Limb (tissue), 2 donors: ENCODE measurements around the gene C12orf56.
"Not testable (repeated sequence)": the region's sequence is repeated elsewhere in the genome, so short reads cannot be mapped to it uniquely, and the experiment has no call there.

Source experiments
- DNase-seq, 2 donors: peaks; one replicate each; pipeline ENCODE4 v3.0.0-alpha.2; 2016; ENCODE audit errors: extremely low spot score in 2 of 2

The C12orf56 gene

DNA sequence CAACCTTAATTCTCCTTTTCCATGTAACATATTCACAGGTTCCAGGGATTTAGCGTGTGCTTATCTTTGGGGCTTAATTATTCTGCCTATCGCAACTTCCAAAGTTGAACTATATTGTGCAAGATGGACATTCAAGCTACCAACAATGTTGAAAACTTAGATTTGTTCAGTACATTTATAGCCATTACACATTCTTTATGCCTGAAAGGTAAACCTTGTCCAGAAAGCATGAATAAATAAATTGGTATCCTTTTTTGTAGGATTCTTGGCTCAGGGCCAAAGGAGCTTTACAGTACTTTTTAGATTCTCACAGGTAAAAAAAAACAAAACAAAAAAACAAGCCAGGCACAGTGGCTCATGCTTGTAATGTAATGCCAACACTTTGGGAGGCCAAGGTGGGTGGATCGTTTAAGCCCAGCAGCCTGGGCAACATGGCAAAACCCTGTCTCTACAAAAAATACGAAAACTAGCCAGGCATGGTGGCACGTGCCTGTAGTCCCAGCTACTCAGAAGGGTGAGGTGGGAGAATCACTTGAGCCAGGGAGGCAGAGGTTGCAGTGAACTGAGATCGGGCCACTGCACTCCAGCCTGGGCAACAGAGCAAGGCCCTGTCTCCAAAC lies 3.3 kb downstream of the C12orf56 start:
- DNase-seq, result no peak

- no peak for DNase-seq
These were observed 5.1 kb downstream of the C12orf56 start for GRCh38 chr12:64385468-64385867.

- no peak for DNase-seq
These were observed 5.5 kb downstream of the C12orf56 start for GRCh38 chr12:64385019-64385418.

DNA sequence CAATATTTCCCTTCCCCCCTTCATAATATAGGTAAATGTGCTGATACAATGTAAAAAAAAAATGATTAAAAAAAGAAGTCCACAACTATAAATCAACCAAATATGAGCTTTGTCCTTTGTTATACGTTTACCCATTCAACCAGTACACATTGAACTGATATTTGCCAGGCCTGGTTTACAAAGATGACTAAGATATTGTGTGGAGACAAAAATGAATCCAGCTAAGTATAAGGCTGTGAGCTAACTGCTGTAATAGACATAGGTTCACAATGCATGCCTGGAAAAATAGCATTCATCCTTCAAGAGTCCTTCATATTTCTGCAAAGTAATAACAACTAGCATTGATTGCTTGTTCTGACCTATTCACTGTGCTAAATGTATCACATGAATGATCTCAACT lies 6.9 kb downstream of the C12orf56 start:
- no peak for DNase-seq

- DNase-seq, result no peak
These were observed 27.7 kb downstream of the C12orf56 start for GRCh38 chr12:64362721-64363305.

GRCh38 chr12:64361173-64361572 lies 29.4 kb downstream of the C12orf56 start:
- DNase-seq, result not testable (repeated sequence)

- DNase-seq, result not testable (repeated sequence)
These were observed 34.3 kb downstream of the C12orf56 start for GRCh38 chr12:64356209-64356608.

GRCh38 chr12:64352181-64352580 lies 38.4 kb downstream of the C12orf56 start:
- no peak for DNase-seq

DNA sequence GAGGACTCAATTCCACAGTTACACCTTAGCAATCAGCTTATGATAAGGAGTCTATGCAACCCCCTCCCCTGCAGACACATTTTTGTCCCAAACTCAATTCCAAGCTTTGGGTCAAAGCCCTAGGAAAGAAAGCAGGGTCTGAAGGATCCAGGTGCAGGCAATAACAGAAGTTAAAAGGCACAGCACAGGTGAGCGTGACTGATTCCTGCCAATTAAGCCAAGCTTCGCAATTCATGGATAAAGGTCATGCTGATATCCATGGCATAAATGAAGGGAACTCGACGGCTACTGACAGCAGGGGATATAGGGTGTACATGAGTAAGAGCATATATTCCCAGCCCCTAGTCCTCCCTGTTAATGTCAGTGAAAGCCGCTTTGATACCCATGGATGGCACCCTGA lies 39.3 kb downstream of the C12orf56 start:
- no peak for DNase-seq

DNA sequence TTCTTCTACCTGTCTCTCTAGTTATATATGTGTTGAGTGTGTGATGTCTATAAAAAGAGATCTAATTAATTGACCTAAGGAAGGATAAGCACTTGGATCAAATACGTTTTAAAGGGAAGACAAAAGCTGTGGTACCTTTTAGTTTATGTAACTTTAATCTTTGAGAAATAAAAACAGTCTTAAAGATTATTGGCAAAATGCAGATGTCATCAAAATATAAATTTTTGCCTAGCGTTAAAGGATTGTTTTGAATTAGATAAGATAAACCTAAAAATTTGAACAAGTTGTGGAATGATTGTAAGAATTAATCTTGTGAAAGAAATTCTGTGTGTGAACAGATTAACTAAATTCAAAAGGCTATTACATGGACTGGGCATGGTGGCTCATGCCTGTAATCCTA lies 42.9 kb downstream of the C12orf56 start:
- no peak for DNase-seq

- DNase-seq, result not testable (repeated sequence)
These were observed 45.9 kb downstream of the C12orf56 start for GRCh38 chr12:64344631-64345030.

DNA sequence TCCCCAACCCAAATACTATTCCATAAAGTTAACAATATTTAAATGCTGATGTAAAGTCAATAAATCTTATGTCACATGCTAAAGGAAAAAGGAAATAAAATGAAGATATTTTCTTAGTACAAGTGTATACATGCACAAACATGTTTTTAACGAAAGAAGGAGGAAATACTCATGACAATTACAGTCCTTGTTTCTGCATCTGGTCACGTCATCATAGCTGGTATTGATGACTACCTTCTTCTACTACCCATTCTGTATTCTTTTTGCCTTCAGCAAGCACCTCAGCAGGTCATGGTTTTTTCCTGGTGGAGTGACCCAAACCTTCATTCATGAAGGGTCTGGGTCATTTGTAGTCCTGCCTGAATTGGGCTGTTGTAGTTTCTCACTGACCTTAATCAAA lies 50.0 kb downstream of the C12orf56 start:
- DNase-seq, result not testable (repeated sequence)

GRCh38 chr12:64335886-64336466 lies 54.6 kb downstream of the C12orf56 start:
- DNase-seq, result no peak

- no peak for DNase-seq
These were observed 57.6 kb downstream of the C12orf56 start for GRCh38 chr12:64332938-64333337.

DNA sequence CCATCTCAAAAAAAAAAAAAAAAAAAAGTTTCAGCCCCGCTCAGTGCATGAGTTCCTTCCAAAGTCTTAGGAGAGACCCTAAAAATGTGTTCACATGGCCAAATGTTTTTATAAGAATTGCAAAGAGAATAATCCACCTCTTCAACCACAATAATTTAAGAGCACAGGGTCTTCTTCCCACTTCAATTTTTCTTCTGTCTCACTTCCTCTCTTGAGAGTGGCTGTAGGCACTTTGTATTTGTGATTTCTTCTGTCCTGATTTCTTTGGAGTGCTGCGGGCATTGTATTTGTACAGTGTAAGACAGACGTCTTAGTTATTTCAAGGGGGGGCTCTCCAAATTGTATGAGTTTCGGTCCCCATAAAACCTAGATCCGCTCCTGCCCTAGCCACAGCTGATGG lies 58.3 kb downstream of the C12orf56 start:
- no peak for DNase-seq

GRCh38 chr12:64329031-64329710 lies 61.4 kb downstream of the C12orf56 start:
- not testable (repeated sequence) for DNase-seq

- DNase-seq, result no peak
These were observed 65.5 kb downstream of the C12orf56 start for GRCh38 chr12:64325055-64325454.

- DNase-seq, result no peak
These were observed 66.9 kb downstream of the C12orf56 start for GRCh38 chr12:64323476-64324225.

DNA sequence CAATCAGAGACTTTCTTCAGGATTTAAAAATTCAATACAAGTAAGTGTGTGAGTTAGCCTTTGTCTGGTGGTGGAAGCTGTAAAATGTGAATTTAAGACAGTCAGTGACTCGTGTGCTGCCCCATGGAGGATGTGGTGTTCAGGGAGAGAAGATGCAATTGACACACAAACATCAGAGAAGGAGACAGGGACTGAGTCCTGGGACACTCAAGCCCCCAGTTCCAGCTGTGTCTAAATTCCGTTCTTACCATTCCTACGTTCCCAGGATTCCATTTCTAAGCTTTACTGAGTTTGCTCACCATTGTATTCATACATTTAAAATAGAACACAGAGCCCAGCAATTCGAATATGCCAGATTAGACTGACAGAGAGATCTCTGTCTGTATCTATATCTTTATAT lies 67.6 kb downstream of the C12orf56 start:
- DNase-seq, result no peak

DNA sequence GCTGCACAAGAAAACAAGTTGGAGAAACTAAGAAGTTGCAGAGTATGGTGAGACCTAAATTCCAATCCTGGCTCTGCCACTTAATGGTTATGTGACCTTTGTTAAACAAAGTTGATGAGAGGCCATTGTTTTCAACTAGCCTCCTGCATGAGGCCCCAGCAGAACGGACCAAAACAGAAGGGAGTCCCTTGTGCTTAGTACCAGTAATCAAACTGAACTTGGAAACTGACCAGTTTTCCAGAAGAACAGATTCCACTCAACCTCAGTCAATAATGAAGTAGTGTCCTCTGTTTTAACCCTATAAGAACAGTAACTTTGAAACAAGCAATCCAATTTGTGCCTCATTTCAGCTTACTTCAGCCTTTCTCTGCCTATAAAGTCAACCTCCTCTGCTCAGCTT lies 69.9 kb downstream of the C12orf56 start:
- DNase-seq, result no peak

- DNase-seq, result not testable (repeated sequence)
These were observed 70.9 kb downstream of the C12orf56 start for GRCh38 chr12:64319540-64320225.
